ENCODE results near the gene ACACA. TPM values are rescaled to one million over a fixed set of nuclear protein-coding genes. Genes with fewer than 3 reads are reported as not detected.

Gene ACACA
- total RNA-seq, 1 donor from 2014 or later: 110 TPM

GRCh38 chr17:37322826-37323561, 83.6 kb downstream of the ACACA start:
- DNase-seq: no peak
- Histone ChIP-seq H3K36me3 (no peaks in the 10 kb centered on the region), H3K4me1 (no peaks in the 10 kb centered on the region), H3K4me3 (no peak overlapping the region), H3K27me3 (no peaks in the 10 kb centered on the region), H3K9me3 (no peaks in the 10 kb centered on the region), H3K27ac (no peak overlapping the region)
- TF ChIP-seq CTCF (IDR thresholded peaks at IDR 0.05): no peak
- intact Hi-C loops (cut with DNase I): no loop called here
- ATAC-seq: no peak

GRCh38 chr17:37322106-37322505, 84.5 kb downstream of the ACACA start:
- ATAC-seq: no peak
- intact Hi-C loops (cut with DNase I): no loop called here
- no peaks in the 10 kb centered on the region for H3K27me3 ChIP-seq

GRCh38 chr17:37318931-37319594, 87.6 kb downstream of the ACACA start:
- TF ChIP-seq CTCF (IDR thresholded peaks at IDR 0.05): no peak
- H3K9me3 ChIP-seq: no peaks in the 10 kb centered on the region
- H3K27me3 ChIP-seq: no peaks in the 10 kb centered on the region
- H3K4me1 ChIP-seq: no peaks in the 10 kb centered on the region
- no peak overlapping the region for H3K27ac ChIP-seq
- intact Hi-C loops (cut with DNase I): no loop called here
- ATAC-seq: no peak
- no peak for DNase-seq
- no peak overlapping the region for H3K4me3 ChIP-seq
- no peaks in the 10 kb centered on the region for H3K36me3 ChIP-seq

More at GRCh38 chr17:37322106-37322505, 84.5 kb downstream of the ACACA start:
- no peak overlapping the region for H3K27ac ChIP-seq
- H3K4me1 ChIP-seq: no peaks in the 10 kb centered on the region
- TF ChIP-seq CTCF (IDR thresholded peaks at IDR 0.05): no peak
- no peaks in the 10 kb centered on the region for H3K9me3 ChIP-seq
- H3K36me3 ChIP-seq: no peaks in the 10 kb centered on the region
- no peak overlapping the region for H3K4me3 ChIP-seq
- no peak for DNase-seq

- Histone ChIP-seq H3K4me1 (no peaks in the 10 kb centered on the region), H3K27ac (no peak overlapping the region), H3K4me3 (no peak overlapping the region), H3K36me3 (no peaks in the 10 kb centered on the region), H3K27me3 (no peaks in the 10 kb centered on the region), H3K9me3 (no peaks in the 10 kb centered on the region)
- intact Hi-C loops (cut with DNase I): no loop called here
- ATAC-seq (no peak), DNase-seq (no peak)
- TF ChIP-seq CTCF (IDR thresholded peaks at IDR 0.05): no peak
These were observed 88.8 kb downstream of the ACACA start for GRCh38 chr17:37317867-37318266.

- H3K27me3 ChIP-seq: no peaks in the 10 kb centered on the region
- intact Hi-C loops (cut with DNase I): no loop called here
- H3K4me3 ChIP-seq: no peak overlapping the region
- H3K36me3 ChIP-seq: no peaks in the 10 kb centered on the region
- no peaks in the 10 kb centered on the region for H3K4me1 ChIP-seq
- DNase-seq (no peak), ATAC-seq (no peak)
- TF ChIP-seq CTCF (IDR thresholded peaks at IDR 0.05): no peak
- H3K9me3 ChIP-seq: no peaks in the 10 kb centered on the region
- H3K27ac ChIP-seq: no peak overlapping the region
These were observed 91.0 kb downstream of the ACACA start for GRCh38 chr17:37315601-37316000.

Data from upper lobe of right lung (tissue), 1 donor.